OCI-LY1 (cell line): ENCODE data around the gene KLK14.

Experiments
- H2AFZ ChIP-seq: fragments of 200-600 bp; sonication (generic), shearing (Covaris generic); 2 replicates; pipeline ENCODE4 v1.6.0; 2014; ENCODE audit warnings: antibody characterized with exemption, mild to moderate bottlenecking, low read length
- H3F3A ChIP-seq: fragments of 200-600 bp; sonication (generic), shearing (Covaris generic); 2 replicates; pipeline ENCODE4 v1.6.0; 2014; ENCODE audit warnings: mild to moderate bottlenecking, antibody characterized with exemption, low read length, moderate library complexity; ENCODE audit not compliant: insufficient read depth
- H3K27ac ChIP-seq: fragments of 200-600 bp; sonication (generic); 2 replicates; pipeline ENCODE4 v1.5.1; 2014; ENCODE audit warnings: low read length, mixed run types, mild to moderate bottlenecking, low read depth; ENCODE audit not compliant: poor library complexity, severe bottlenecking
- H3K27me3 ChIP-seq: fragments of 200-600 bp; sonication (generic); 2 replicates; pipeline ENCODE4 v1.6.0; 2014; ENCODE audit warnings: antibody characterized with exemption, mild to moderate bottlenecking, low read length, moderate library complexity; ENCODE audit not compliant: insufficient read depth
- H3K36me3 ChIP-seq: fragments of 200-600 bp; sonication (generic); 2 replicates; pipeline ENCODE4 v1.6.1; 2014; ENCODE audit warnings: mild to moderate bottlenecking, antibody characterized with exemption, low read length, moderate library complexity, mixed read lengths; ENCODE audit not compliant: insufficient read depth
- H3K4me1 ChIP-seq: fragments of 200-600 bp; sonication (generic); 2 replicates; pipeline ENCODE4 v1.5.1; 2014; ENCODE audit warnings: mild to moderate bottlenecking, low read length, moderate library complexity; ENCODE audit not compliant: insufficient read depth, severe bottlenecking
- H3K4me2 ChIP-seq: fragments of 200-600 bp; sonication (generic), shearing (Covaris generic); 2 replicates; pipeline ENCODE4 v1.6.1; 2014; ENCODE audit warnings: low read length
- H3K4me3 ChIP-seq: fragments of 200-600 bp; sonication (generic); 2 replicates; pipeline ENCODE4 v1.5.1; 2014; ENCODE audit warnings: low read length, low read depth, mild to moderate bottlenecking, mixed read lengths; ENCODE audit not compliant: poor library complexity, severe bottlenecking
- H3K79me2 ChIP-seq: fragments of 200-600 bp; shearing (Covaris generic); 2 replicates; pipeline ENCODE4 v1.6.1; 2016; ENCODE audit warnings: mixed run types, low read length, mixed read lengths; ENCODE audit not compliant: insufficient read depth
- H3K9ac ChIP-seq: fragments of 200-600 bp; sonication (generic), shearing (Covaris generic); 2 replicates; pipeline ENCODE4 v1.6.1; 2014; ENCODE audit warnings: mild to moderate bottlenecking, low read length, mixed read lengths
- H3K9me2 ChIP-seq: fragments of 200-600 bp; sonication (generic), shearing (Covaris generic); 2 replicates; pipeline ENCODE4 v1.6.1; 2014; ENCODE audit warnings: low read depth, mild to moderate bottlenecking, low read length, mixed read lengths
- H3K9me3 ChIP-seq: fragments of 200-600 bp; shearing (Covaris generic); 2 replicates; pipeline ENCODE4 v1.6.1; 2014; ENCODE audit warnings: low read length, mixed read lengths
- H4K20me1 ChIP-seq: fragments of 200-600 bp; sonication (generic), shearing (Covaris generic); 2 replicates; pipeline ENCODE4 v1.6.0; 2016; ENCODE audit warnings: mild to moderate bottlenecking, low read length; ENCODE audit not compliant: insufficient read depth
- CTCF ChIP-seq: fragments of 200-600 bp; sonication (generic), shearing (Covaris generic); IDR thresholded peaks from 2 replicates; pipeline ENCODE4 v1.5.1; 2017; ENCODE audit warnings: mild to moderate bottlenecking, antibody characterized with exemption, low read length, moderate library complexity, mixed read lengths
- EZH2 ChIP-seq: fragments of 200-600 bp; sonication (generic), shearing (Covaris generic); IDR thresholded peaks from 2 replicates; pipeline ENCODE4 v1.8.0; 2017; ENCODE audit warnings: borderline replicate concordance, mixed run types, mild to moderate bottlenecking, antibody characterized with exemption, low read length, moderate library complexity, mixed read lengths

The KLK14 gene

GRCh38 chr19:51086153-51086850, 3.6 kb upstream of the KLK14 start:
- Histone ChIP-seq H3K9ac (no peak overlapping the region), H3K9me2 (no peaks in the 10 kb centered on the region), H3K27me3 (no peaks in the 10 kb centered on the region), H3K27ac (no peak overlapping the region), H3K4me1 (no peaks in the 10 kb centered on the region), H3K79me2 (no peaks in the 10 kb centered on the region), H3K4me2 (no peak overlapping the region), H3F3A (no peaks in the 10 kb centered on the region), H2AFZ (no peak overlapping the region), H3K36me3 (no peaks in the 10 kb centered on the region), H3K9me3 (no peaks in the 10 kb centered on the region), H3K4me3 (no peak overlapping the region), H4K20me1 (no peaks in the 10 kb centered on the region)
- TF ChIP-seq CTCF (no peak), EZH2 (no peak)

GRCh38 chr19:51084505-51084904, 1.8 kb upstream of the KLK14 start:
- Histone ChIP-seq H3K9me2 (no peaks in the 10 kb centered on the region), H3K36me3 (no peaks in the 10 kb centered on the region), H3F3A (no peaks in the 10 kb centered on the region), H3K4me1 (no peaks in the 10 kb centered on the region), H3K4me3 (no peak overlapping the region), H3K27me3 (no peaks in the 10 kb centered on the region), H3K79me2 (no peaks in the 10 kb centered on the region), H3K9ac (no peak overlapping the region), H2AFZ (no peak overlapping the region), H3K9me3 (no peaks in the 10 kb centered on the region), H3K27ac (no peak overlapping the region), H3K4me2 (no peak overlapping the region), H4K20me1 (no peaks in the 10 kb centered on the region)
- TF ChIP-seq EZH2 (no peak), CTCF (no peak)

GRCh38 chr19:51083783-51084182, 1.1 kb upstream of the KLK14 start:
- H2AFZ ChIP-seq: no peak overlapping the region
- H4K20me1 ChIP-seq: no peaks in the 10 kb centered on the region
- no peak for TF ChIP-seq EZH2
- TF ChIP-seq CTCF: no peak
- no peaks in the 10 kb centered on the region for H3K36me3 ChIP-seq
- H3K79me2 ChIP-seq: no peaks in the 10 kb centered on the region
- no peaks in the 10 kb centered on the region for H3K4me1 ChIP-seq
- H3K9me3 ChIP-seq: no peaks in the 10 kb centered on the region
- no peak overlapping the region for H3K4me3 ChIP-seq
- no peak overlapping the region for H3K27ac ChIP-seq
- no peak overlapping the region for H3K4me2 ChIP-seq
- no peaks in the 10 kb centered on the region for H3F3A ChIP-seq
- H3K27me3 ChIP-seq: no peaks in the 10 kb centered on the region
- no peak overlapping the region for H3K9ac ChIP-seq
- no peaks in the 10 kb centered on the region for H3K9me2 ChIP-seq
